Neural cell (in vitro differentiated cells): ENCODE data around the gene CENPE. TPM values are rescaled to one million over a fixed set of nuclear protein-coding genes. Genes with fewer than 3 reads are reported as not detected.

Experiments
- H2AFZ ChIP-seq: fragments of 200-600, 300-800 bp; sonication (generic), shearing (Covaris generic); 2 replicates; pipeline ENCODE4 v1.6.0; 2014; ENCODE audit warnings: low read depth, mild to moderate bottlenecking, antibody characterized with exemption, low read length, moderate library complexity
- H3F3A ChIP-seq: fragments of 200-600 bp; shearing (Covaris generic); 2 replicates; pipeline ENCODE4 v1.6.1; 2016; ENCODE audit warnings: mild to moderate bottlenecking, moderate library complexity, mixed read lengths, antibody characterized with exemption, low read length; ENCODE audit not compliant: insufficient read depth, poor library complexity, severe bottlenecking
- H3K27ac ChIP-seq: fragments of 200-600, 300-800 bp; sonication (generic), shearing (Covaris generic); 2 replicates; pipeline ENCODE4 v1.5.1; 2014; ENCODE audit warnings: mild to moderate bottlenecking, low read length, moderate library complexity
- H3K27me3 ChIP-seq: fragments of 300-800, 200-600 bp; sonication (generic), shearing (Covaris generic); 2 replicates; pipeline ENCODE4 v1.6.0; 2014; ENCODE audit warnings: mild to moderate bottlenecking, low read depth, low read length, moderate library complexity; ENCODE audit not compliant: insufficient read depth
- H3K36me3 ChIP-seq: fragments of 300-800, 200-600 bp; sonication (generic), shearing (Covaris generic); 2 replicates; pipeline ENCODE4 v1.5.1; 2014; ENCODE audit warnings: mild to moderate bottlenecking, antibody characterized with exemption, low read length, moderate library complexity; ENCODE audit not compliant: insufficient read depth
- H3K4me2 ChIP-seq: fragments of 300-800, 200-600 bp; sonication (generic), shearing (Covaris generic); 2 replicates; pipeline ENCODE4 v1.6.0; 2014; ENCODE audit warnings: mild to moderate bottlenecking, low read length
- H3K4me3 ChIP-seq: fragments of 300-800, 200-600 bp; sonication (generic), shearing (Covaris generic); 2 replicates; pipeline ENCODE4 v1.5.1; 2014; ENCODE audit warnings: mild to moderate bottlenecking, low read length, moderate library complexity
- H3K79me2 ChIP-seq: fragments of 200-600 bp; shearing (Covaris generic); replicated peaks from 2 replicates; pipeline ENCODE4 v1.6.0; 2014; ENCODE audit warnings: mild to moderate bottlenecking, low read length, moderate library complexity; ENCODE audit not compliant: insufficient read depth
- H3K9ac ChIP-seq: fragments of 300-800, 200-600 bp; sonication (generic), shearing (Covaris generic); 2 replicates; pipeline ENCODE4 v1.6.1; 2016; ENCODE audit warnings: mild to moderate bottlenecking, low read length, mixed read lengths
- H3K9me2 ChIP-seq: fragments of 200-600 bp; shearing (Covaris generic); 2 replicates; pipeline ENCODE4 v1.6.1; 2016; ENCODE audit warnings: mild to moderate bottlenecking, low read length, mixed read lengths; ENCODE audit not compliant: insufficient read depth
- H3K9me3 ChIP-seq: fragments of 200-600, 300-800 bp; sonication (generic), shearing (Covaris generic); 2 replicates; pipeline ENCODE4 v1.6.1; 2016; ENCODE audit warnings: mild to moderate bottlenecking, mixed run types, low read length, moderate library complexity, mixed read lengths
- H4K20me1 ChIP-seq: fragments of 200-600 bp; shearing (Covaris generic); 2 replicates; pipeline ENCODE4 v1.6.1; 2016; ENCODE audit warnings: mild to moderate bottlenecking, mixed run types; ENCODE audit not compliant: insufficient read depth
- CTCF ChIP-seq: fragments of 450-650 bp; IDR thresholded peaks from 2 replicates; pipeline ENCODE4 v1.5.1; 2014; ENCODE audit warnings: antibody characterized with exemption, mild to moderate bottlenecking, moderate library complexity; ENCODE audit not compliant: poor library complexity, severe bottlenecking
- MXI1 ChIP-seq: fragments of 450-650 bp; conservative IDR thresholded peaks from 2 replicates; pipeline ENCODE4 v1.6.1; 2014; ENCODE audit warnings: antibody characterized with exemption, mild to moderate bottlenecking; ENCODE audit not compliant: poor library complexity, severe bottlenecking
- RAD21 ChIP-seq: fragments of 450-650 bp; conservative IDR thresholded peaks from 2 replicates; pipeline ENCODE4 v1.6.1; 2014; ENCODE audit warnings: antibody characterized with exemption, mild to moderate bottlenecking, moderate library complexity
- SMC3 ChIP-seq: fragments of 450-650 bp; conservative IDR thresholded peaks from 2 replicates; pipeline ENCODE4 v1.6.1; 2014; ENCODE audit warnings: antibody characterized with exemption, mild to moderate bottlenecking, moderate library complexity; ENCODE audit not compliant: poor library complexity
- TAF1 ChIP-seq: IDR thresholded peaks from 2 replicates; pipeline ENCODE4 v1.6.1; 2012; ENCODE audit warnings: low read depth
- polyA plus RNA-seq: library from polyadenylated mRNA; depleted of rRNA; stranded (reverse); fragments of >200 nt; gene quantifications from 2 replicates; pipeline ENCODE4 v1.2.3, GENCODE V29; 2014

The CENPE gene
- polyA plus RNA-seq, 1 donor from 2014 or later, result 1.8 TPM

- no peaks in the 10 kb centered on the region for H3K9me2 ChIP-seq
- no peaks in the 10 kb centered on the region for H3F3A ChIP-seq
- no peaks in the 10 kb centered on the region for H3K36me3 ChIP-seq
- no peak overlapping the region for H2AFZ ChIP-seq
- no peaks in the 10 kb centered on the region for H3K9me3 ChIP-seq
- TF ChIP-seq RAD21 (no peak), CTCF (no peak), SMC3 (no peak), TAF1 (no peak), MXI1 (no peak)
- H3K4me2 ChIP-seq, result no peak overlapping the region
- H3K9ac ChIP-seq, result no peak overlapping the region
- no peak overlapping the region for H3K27ac ChIP-seq
- no peaks in the 10 kb centered on the region for H4K20me1 ChIP-seq
- no peak overlapping the region for H3K4me3 ChIP-seq
- H3K79me2 ChIP-seq, result no peaks in the 10 kb centered on the region
- H3K27me3 ChIP-seq, result no peaks in the 10 kb centered on the region
These were observed 137.5 kb downstream of the CENPE start for GRCh38 chr4:103060453-103061148.

Other genes starting within 250 kb of the CENPE start
- gene SLC9B1, start 178.6 kb downstream of the CENPE start, polyA plus RNA-seq, result not detected in 2 replicates
- gene SLC9B2, start 121.6 kb downstream of the CENPE start, polyA plus RNA-seq, result 36.9 and 46.3 TPM in 2 replicates
- gene BDH2, start 98.5 kb downstream of the CENPE start, polyA plus RNA-seq, result 12.9 and 16.9 TPM in 2 replicates